Raji (cell line): ENCODE data around the gene ZNF438.

ENCODE experiments used
- POLR2A ChIP-seq: IDR thresholded peaks from 2 replicates; pipeline ENCODE4 v1.6.1; 2011; ENCODE audit warnings: low read depth, low read length, control low read depth; ENCODE audit not compliant: insufficient read depth

The ZNF438 gene

GRCh38 chr10:30986053-30986555 is 45.6 kb downstream of the ZNF438 start:
- no peak for TF ChIP-seq POLR2A

GRCh38 chr10:30985512-30985911 is 46.2 kb downstream of the ZNF438 start:
- no peak for TF ChIP-seq POLR2A

GRCh38 chr10:30984563-30985328 is 46.9 kb downstream of the ZNF438 start:
- no peak for TF ChIP-seq POLR2A

- no peak for TF ChIP-seq POLR2A
These were observed 50.6 kb downstream of the ZNF438 start for GRCh38 chr10:30980951-30981616.

GRCh38 chr10:30979956-30980355 is 51.7 kb downstream of the ZNF438 start:
- TF ChIP-seq POLR2A = no peak

GRCh38 chr10:30978843-30979242 is 52.8 kb downstream of the ZNF438 start:
- no peak for TF ChIP-seq POLR2A

- no peak for TF ChIP-seq POLR2A
These were observed 54.3 kb downstream of the ZNF438 start for GRCh38 chr10:30977385-30977784.

- no peak for TF ChIP-seq POLR2A
These were observed 56.8 kb downstream of the ZNF438 start for GRCh38 chr10:30974773-30975415.

- TF ChIP-seq POLR2A = no peak
These were observed 57.3 kb downstream of the ZNF438 start for GRCh38 chr10:30974355-30974754.

- no peak for TF ChIP-seq POLR2A
These were observed 57.9 kb downstream of the ZNF438 start for GRCh38 chr10:30973737-30974136.

GRCh38 chr10:30970760-30971460 is 60.8 kb downstream of the ZNF438 start:
- TF ChIP-seq POLR2A = no peak

- TF ChIP-seq POLR2A = no peak
These were observed 63.0 kb downstream of the ZNF438 start for GRCh38 chr10:30968711-30969110.

GRCh38 chr10:30967650-30968410 is 63.8 kb downstream of the ZNF438 start:
- no peak for TF ChIP-seq POLR2A

- TF ChIP-seq POLR2A = no peak
These were observed 67.4 kb downstream of the ZNF438 start for GRCh38 chr10:30963992-30964930.

- no peak for TF ChIP-seq POLR2A
These were observed 69.1 kb downstream of the ZNF438 start for GRCh38 chr10:30962522-30962921.
